Stomach (tissue), 9 donors: ENCODE data around the gene TAPBP. TPM values are rescaled to one million over a fixed set of nuclear protein-coding genes. Genes with fewer than 3 reads are reported as not detected.

Source experiments
- DNase-seq, 2 donors: peaks; one replicate each; pipeline versions ENCODE4 v3.0.0 to v3.0.0-alpha.2; 2013 to 2019
- H3K27ac ChIP-seq, 5 donors: fragments of 200-600 bp in 4 of 5; sonication (generic) in 4 of 5; one replicate each; pipeline ENCODE4 v1.5.1; 2013 to 2019; ENCODE audit warnings: mild to moderate bottlenecking in 1 of 5, moderate library complexity in 1 of 5
- H3K27me3 ChIP-seq, 3 donors: fragments of 200-600 bp; sonication (generic); one replicate each; pipeline ENCODE4 v1.5.1; 2017 to 2019; ENCODE audit warnings: mixed run types in 1 of 3
- H3K36me3 ChIP-seq, 4 donors: fragments of 200-600 bp; sonication (generic); 1 replicate in 3 of 4; 2 replicates in 1 of 4; pipeline ENCODE4 v1.5.1; 2016 to 2019
- H3K4me1 ChIP-seq, 4 donors: fragments of 200-600 bp; sonication (generic); one replicate each; pipeline ENCODE4 v1.5.1; 2016 to 2019
- H3K4me3 ChIP-seq, 4 donors: fragments of 200-600 bp; sonication (generic) in 3 of 4; one replicate each; pipeline ENCODE4 v1.5.1; 2016 to 2019; ENCODE audit warnings: mild to moderate bottlenecking in 1 of 4
- H3K9me3 ChIP-seq, 4 donors: fragments of 200-600 bp; sonication (generic); one replicate each; pipeline ENCODE4 v1.5.1; 2016 to 2019
- CTCF ChIP-seq, 7 experiments: fragments of 450-650 bp in 4 of 7; fragments of 200-600 bp in 3 of 7; sonication (generic) in 3 of 7; IDR thresholded peaks; one replicate each; pipeline ENCODE4 v1.5.1; 2016 to 2019; ENCODE audit warnings: antibody characterized with exemption in 7 of 7, control low read depth in 2 of 7, mild to moderate bottlenecking in 1 of 7
- EP300 ChIP-seq: sonication (generic); formaldehyde crosslinking; IDR thresholded peaks from one replicate; pipeline ENCODE4 v1.6.1; 2017; ENCODE audit warnings: antibody characterized with exemption
- POLR2A ChIP-seq, 4 donors: fragments of 450-650 bp; IDR thresholded peaks; one replicate each; pipeline ENCODE4 v1.6.1; 2016; ENCODE audit warnings: antibody characterized with exemption in 4 of 4, control low read depth in 2 of 4, mild to moderate bottlenecking in 1 of 4, moderate library complexity in 1 of 4
- POLR2AphosphoS5 ChIP-seq, 3 donors: sonication (generic); formaldehyde crosslinking; IDR thresholded peaks; one replicate each; pipeline ENCODE4 v1.6.1; 2016; ENCODE audit warnings: antibody characterized with exemption in 3 of 3
- WGBS, 5 donors: extraction: QIAGEN DNeasy Blood & Tissue Kit in 3 of 5; methylation state at CpG; one replicate each; pipeline versions ENCODE4 v1.1.5 to v1.1.7; 2013 to 2018; 5-methylcytosine and 5-hydroxymethylcytosine counted together
- intact Hi-C: fragments of 100-400 bp; cut with DNase I; formaldehyde crosslinking; loops from one replicate; pipeline ENCODE4 v1.15.1; 2023; ENCODE audit warnings: low total_unique reads
- polyA plus RNA-seq, 3 donors: library from polyadenylated mRNA; stranded (reverse); fragments of 200-250 nt; gene quantifications; one replicate each; pipeline ENCODE4 v1.2.3, GENCODE V29; 2013
- total RNA-seq, 5 donors: library from RNA; depleted of rRNA; stranded (reverse); fragments of >200 nt; gene quantifications; one replicate each; pipeline versions ENCODE4 v1.1.0 to v1.2.3, GENCODE V29; 2014 to 2016
- donor health status: healthy with polysubstance abuse.
- donor health status: Bipolar disorder and iron deficiency.
- donor health status: healthy.

TAPBP gene
- total and polyA plus RNA-seq, 8 donors = 17.0 to 242 (median 52.0) TPM

DNA sequence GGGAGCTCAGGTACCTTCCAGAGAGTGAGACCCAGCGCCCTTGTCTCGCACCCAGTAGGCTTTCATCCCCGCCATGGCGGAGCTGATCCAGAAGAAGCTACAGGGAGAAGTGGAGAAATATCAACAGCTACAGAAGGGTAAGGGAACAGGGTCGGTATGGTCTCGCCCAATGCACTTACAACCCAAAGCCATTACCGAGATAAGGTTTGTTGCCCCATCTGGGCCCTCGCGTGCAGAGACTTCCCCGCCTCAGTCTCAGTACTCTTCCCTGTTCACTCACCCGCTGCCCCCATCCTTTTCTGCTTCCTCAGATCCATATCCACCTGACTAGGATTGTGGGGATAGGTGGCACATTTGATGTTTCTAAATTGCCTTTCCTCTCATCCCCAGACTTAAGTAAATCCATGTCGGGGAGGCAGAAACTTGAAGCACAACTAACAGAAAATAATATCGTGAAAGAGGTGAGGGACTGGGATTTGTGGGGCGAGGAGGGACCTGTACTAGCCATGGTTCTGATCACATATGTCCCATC, 24.0 kb downstream of the TAPBP start:
- Histone ChIP-seq H3K27me3 (no peaks in the 10 kb centered on the region), H3K27ac (peak overlapping the region; percentile 69 to 89 (median 82)), H3K4me3 (peak overlapping the region; percentile 71 to 94 (median 79)), H3K9me3 (no peaks in the 10 kb centered on the region), H3K36me3 (peaks cover 24 to 73% (median 70%) of the 10 kb centered on the region in 4 donors), H3K4me1 (peaks cover 20 to 39% (median 34%) of the 10 kb centered on the region in 4 donors)
- no peak for DNase-seq
- 2 to 4% (median 3%) methylated on average over 12 to 14 of the region's 14 CpGs for WGBS, 5 donors
- no peak for TF ChIP-seq POLR2AphosphoS5 (IDR thresholded peaks at IDR 0.05)
- TF ChIP-seq CTCF (IDR thresholded peaks at IDR 0.05) = no peak
- no peak for TF ChIP-seq EP300
- TF ChIP-seq POLR2A (IDR thresholded peaks at IDR 0.05) = no peak
- intact Hi-C loops = no loop called here

GRCh38 chr6:33288921-33289783, 24.7 kb downstream of the TAPBP start, which contains the start of the genes PFDN6 and WDR46:
Gene PFDN6, plus strand, starts transcription at chr6:33289601. Its CDS starts 256 bp downstream, at chr6:33289857.
Gene WDR46, minus strand, starts transcription at chr6:33289239. Its CDS starts 69 bp downstream, at chr6:33289170.
- WGBS, 5 donors = 0 to 1% (median 1%) methylated on average over 39 to 43 of the region's 43 CpGs
- intact Hi-C loops = no loop called here
- Histone ChIP-seq H3K36me3 (peaks cover 22 to 73% (median 70%) of the 10 kb centered on the region in 4 donors), H3K4me1 (peaks cover 20 to 33% (median 30%) of the 10 kb centered on the region in 4 donors), H3K27ac (peak within 1 kb of the TSS; percentile 69 to 89 (median 82)), H3K4me3 (peak within 1 kb of the TSS; percentile 71 to 94 (median 79)), H3K27me3 (no peaks in the 10 kb centered on the region), H3K9me3 (no peaks in the 10 kb centered on the region)
- no peak for TF ChIP-seq CTCF (IDR thresholded peaks at IDR 0.05)
- TF ChIP-seq POLR2AphosphoS5 (IDR thresholded peaks at IDR 0.05) = peak; percentile 27 to 78 (median 73)
- peak; percentile 84 to 96 for DNase-seq

- peaks cover 27 to 73% (median 70%) of the 10 kb centered on the region in 4 donors for H3K36me3 ChIP-seq
- H3K27me3 ChIP-seq = no peaks in the 10 kb centered on the region
- H3K4me1 ChIP-seq = peaks cover 20 to 32% (median 30%) of the 10 kb centered on the region in 4 donors
- H3K4me3 ChIP-seq = peak overlapping the region; percentile 71 to 94 (median 79)
- no peaks in the 10 kb centered on the region for H3K9me3 ChIP-seq
- TF ChIP-seq POLR2AphosphoS5 (IDR thresholded peaks at IDR 0.05) (no peak), CTCF (IDR thresholded peaks at IDR 0.05) (no peak), POLR2A (IDR thresholded peaks at IDR 0.05) (no peak)
- H3K27ac ChIP-seq = peak overlapping the region; percentile 42 to 89 (median 82)
- 11 to 17% (median 12%) methylated on average over 18 to 21 of the region's 21 CpGs for WGBS, 5 donors
- no peak for DNase-seq
- intact Hi-C loops = no loop called here
These were observed 25.5 kb downstream of the TAPBP start for GRCh38 chr6:33288141-33288920.
